Effector memory CD4-positive, alpha-beta T cell (primary cell): ENCODE results near the gene PPP1R1A.

Experiments
- DNase-seq, 3 donors: peaks; one replicate each; pipeline ENCODE4 v3.0.0-alpha.2; 2020
- H3K27ac ChIP-seq: 2 replicates; pipeline ENCODE4 v1.7.0; 2013; ENCODE audit warnings: mild to moderate bottlenecking, low read length, moderate library complexity; ENCODE audit not compliant: insufficient read depth, poor library complexity, severe bottlenecking
- H3K27me3 ChIP-seq: replicated peaks from 2 replicates; pipeline ENCODE4 v1.7.0; 2013; ENCODE audit warnings: mild to moderate bottlenecking, low read length; ENCODE audit not compliant: insufficient read depth, control insufficient read depth, poor library complexity, severe bottlenecking
- H3K36me3 ChIP-seq: 2 replicates; pipeline ENCODE4 v1.7.0; 2013; ENCODE audit warnings: mild to moderate bottlenecking, low read length, moderate library complexity; ENCODE audit not compliant: control insufficient read depth, insufficient read depth
- H3K4me1 ChIP-seq: 2 replicates; pipeline ENCODE4 v1.7.0; 2013; ENCODE audit warnings: low read length, mild to moderate bottlenecking; ENCODE audit not compliant: control insufficient read depth, insufficient read depth, poor library complexity, severe bottlenecking
- H3K4me3 ChIP-seq: 2 replicates; pipeline ENCODE4 v1.7.0; 2013; ENCODE audit warnings: low read length, low read depth, mild to moderate bottlenecking; ENCODE audit not compliant: insufficient read depth, poor library complexity, severe bottlenecking
- H3K9me3 ChIP-seq: 2 replicates; pipeline ENCODE4 v1.7.0; 2013; ENCODE audit warnings: mild to moderate bottlenecking, low read length, moderate library complexity; ENCODE audit not compliant: control insufficient read depth

PPP1R1A gene

DNA sequence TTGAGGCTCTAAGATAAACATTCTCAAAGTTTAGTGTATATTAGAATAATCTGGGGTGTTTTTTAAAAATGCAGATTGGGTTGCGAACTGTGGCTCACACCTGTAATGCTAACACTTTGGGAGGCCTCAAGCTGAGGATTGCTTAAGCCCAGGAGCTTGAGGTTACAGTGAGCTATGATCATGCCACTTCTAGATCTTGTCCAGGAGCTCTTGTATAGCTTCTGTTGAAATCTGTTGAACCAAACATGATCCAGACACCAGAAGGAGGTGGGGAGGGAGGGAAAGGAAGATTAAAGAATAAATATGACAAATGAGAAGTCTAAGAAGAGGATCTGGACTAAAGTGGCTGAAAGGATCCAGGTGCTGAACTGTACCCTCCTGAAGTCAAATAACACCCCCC, 24.7 kb downstream of the PPP1R1A start:
- DNase-seq: no peak
- no peaks in the 10 kb centered on the region for H3K9me3 ChIP-seq
- H3K27me3 ChIP-seq: no peaks in the 10 kb centered on the region
- H3K36me3 ChIP-seq: no peaks in the 10 kb centered on the region
- no peak overlapping the region for H3K27ac ChIP-seq
- H3K4me3 ChIP-seq: no peak overlapping the region
- H3K4me1 ChIP-seq: peaks cover 6% of the 10 kb centered on the region

DNA sequence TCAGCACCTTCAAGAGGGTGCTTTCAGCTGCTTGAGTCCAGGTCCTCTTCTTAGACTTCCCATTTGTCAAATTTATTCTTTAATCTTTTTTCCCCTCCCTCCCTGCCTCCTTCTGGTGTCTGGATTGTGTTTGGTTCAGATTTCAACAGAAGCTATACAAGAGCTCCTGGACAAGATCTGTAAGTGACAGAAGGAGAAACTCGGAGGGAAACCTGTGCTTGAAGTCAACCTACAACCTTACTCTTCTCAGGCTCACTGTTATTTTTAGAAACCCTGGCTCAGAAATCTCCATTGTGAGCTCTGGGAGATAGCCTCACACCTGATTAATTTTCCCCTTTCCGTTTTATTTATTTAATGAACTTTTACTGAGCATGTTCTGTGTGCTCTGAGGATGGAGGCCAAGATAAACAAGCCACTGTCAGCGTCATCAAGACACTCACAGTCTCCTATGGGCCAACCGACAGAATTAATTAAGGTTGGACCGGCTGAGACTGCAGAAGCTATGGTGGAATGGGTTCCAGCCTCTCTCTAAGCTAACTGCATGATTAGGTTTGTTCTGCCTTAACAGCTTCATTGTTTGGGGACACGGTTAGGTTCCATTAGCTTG, 25.6 kb downstream of the PPP1R1A start:
- no peaks in the 10 kb centered on the region for H3K27me3 ChIP-seq
- H3K4me3 ChIP-seq: no peak overlapping the region
- peaks cover 6% of the 10 kb centered on the region for H3K4me1 ChIP-seq
- no peak overlapping the region for H3K27ac ChIP-seq
- no peak for DNase-seq
- no peaks in the 10 kb centered on the region for H3K36me3 ChIP-seq
- H3K9me3 ChIP-seq: no peaks in the 10 kb centered on the region

DNA sequence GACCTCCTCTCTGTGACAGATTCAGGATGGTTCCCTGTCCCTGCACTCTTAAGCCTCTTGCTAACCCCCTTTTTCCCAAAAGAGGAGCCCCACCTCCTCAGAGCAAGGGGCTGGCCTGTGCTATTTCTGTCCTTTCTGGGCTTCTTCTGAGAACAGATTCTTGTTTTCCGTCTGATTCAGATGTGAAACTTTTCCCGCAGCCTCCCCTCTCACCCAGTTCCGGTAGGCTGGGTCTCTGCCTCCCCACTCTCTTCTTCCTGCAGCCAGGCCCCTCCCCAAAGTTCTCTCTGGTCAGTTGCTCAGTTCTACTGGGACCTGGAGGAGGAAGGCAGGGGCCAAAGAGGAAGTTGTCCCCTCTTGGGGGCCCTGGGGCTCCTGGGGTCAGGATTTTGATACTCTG, 27.3 kb downstream of the PPP1R1A start:
- Histone ChIP-seq H3K27ac (no peak overlapping the region), H3K4me3 (peak overlapping the region; percentile 63), H3K9me3 (no peaks in the 10 kb centered on the region), H3K27me3 (no peaks in the 10 kb centered on the region), H3K4me1 (peaks cover 6% of the 10 kb centered on the region), H3K36me3 (no peaks in the 10 kb centered on the region)
- no peak for DNase-seq

DNA sequence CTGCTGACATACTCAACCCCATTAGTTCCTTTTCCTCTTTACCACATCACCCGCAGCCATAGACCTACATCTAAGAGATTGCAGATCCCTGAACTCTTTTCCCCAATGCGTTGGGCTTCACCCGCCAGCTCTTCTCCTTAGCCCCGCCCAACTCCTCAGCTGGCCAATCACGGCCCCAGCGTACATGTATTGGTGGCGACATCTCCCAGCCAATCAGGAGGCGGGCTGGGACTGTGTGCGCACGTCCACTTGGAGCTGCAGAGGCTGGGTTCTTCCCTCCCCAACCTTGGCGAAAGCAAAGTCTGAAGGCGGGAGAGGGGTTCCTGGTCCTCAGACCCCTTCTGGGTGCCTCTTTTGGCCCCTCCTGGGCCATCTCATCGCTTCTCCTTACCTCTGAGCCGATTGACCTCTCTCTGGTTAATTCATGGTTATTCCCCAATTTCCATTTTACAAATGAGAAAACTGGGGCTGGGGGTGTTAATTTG, 28.0 kb downstream of the PPP1R1A start:
- H3K9me3 ChIP-seq: no peaks in the 10 kb centered on the region
- peak; percentile 77 to 86 (median 81) for DNase-seq
- H3K4me1 ChIP-seq: peaks cover 6% of the 10 kb centered on the region
- H3K27me3 ChIP-seq: no peaks in the 10 kb centered on the region
- no peaks in the 10 kb centered on the region for H3K36me3 ChIP-seq
- H3K27ac ChIP-seq: peak overlapping the region; percentile 73
- H3K4me3 ChIP-seq: peak overlapping the region; percentile 63

DNA sequence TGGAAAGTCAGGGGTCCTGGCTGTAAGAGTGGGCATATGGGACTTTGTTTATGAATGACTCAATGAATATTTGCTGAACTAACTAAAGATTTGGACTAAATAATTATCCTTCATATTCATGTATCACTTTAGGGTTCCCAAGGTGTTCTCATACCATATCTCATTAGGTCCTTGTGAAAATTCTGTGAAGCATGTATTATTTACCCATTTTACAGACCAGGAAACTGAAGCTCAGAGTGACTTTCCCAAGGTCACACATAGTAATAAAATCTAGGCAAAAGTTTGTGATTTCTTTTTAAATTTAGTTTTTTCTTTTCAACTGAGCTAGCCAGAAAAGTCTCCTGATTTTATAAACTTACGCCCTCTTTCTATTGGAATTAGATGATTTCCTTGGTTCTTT, 29.7 kb downstream of the PPP1R1A start:
- H3K4me3 ChIP-seq: no peak overlapping the region
- H3K9me3 ChIP-seq: no peaks in the 10 kb centered on the region
- H3K36me3 ChIP-seq: no peaks in the 10 kb centered on the region
- H3K4me1 ChIP-seq: peaks cover 6% of the 10 kb centered on the region
- DNase-seq: no peak
- no peak overlapping the region for H3K27ac ChIP-seq
- H3K27me3 ChIP-seq: no peaks in the 10 kb centered on the region

DNA sequence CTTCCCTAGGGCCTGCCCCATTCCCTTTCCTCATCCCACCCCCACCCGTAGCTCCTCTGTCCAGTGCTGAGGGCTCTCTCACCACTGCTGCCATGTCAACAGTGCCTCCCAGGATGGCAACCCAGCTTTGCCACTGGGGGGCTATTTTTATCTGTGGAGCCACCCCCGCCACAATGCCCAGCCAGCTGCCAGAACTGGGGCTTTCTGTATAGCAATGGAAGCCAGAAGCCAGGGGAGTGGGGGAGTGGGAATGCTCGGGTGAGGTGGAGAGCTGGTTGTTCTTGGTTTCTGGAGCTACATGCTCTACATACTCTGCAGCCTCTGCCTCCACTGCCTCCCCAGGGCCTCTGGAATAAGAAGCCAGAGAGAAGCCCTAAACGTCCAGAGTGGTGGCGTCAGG, 30.1 kb downstream of the PPP1R1A start:
- Histone ChIP-seq H3K4me1 (peaks cover 6% of the 10 kb centered on the region), H3K9me3 (no peaks in the 10 kb centered on the region), H3K4me3 (no peak overlapping the region), H3K36me3 (no peaks in the 10 kb centered on the region), H3K27ac (no peak overlapping the region), H3K27me3 (no peaks in the 10 kb centered on the region)
- DNase-seq: no peak

DNA sequence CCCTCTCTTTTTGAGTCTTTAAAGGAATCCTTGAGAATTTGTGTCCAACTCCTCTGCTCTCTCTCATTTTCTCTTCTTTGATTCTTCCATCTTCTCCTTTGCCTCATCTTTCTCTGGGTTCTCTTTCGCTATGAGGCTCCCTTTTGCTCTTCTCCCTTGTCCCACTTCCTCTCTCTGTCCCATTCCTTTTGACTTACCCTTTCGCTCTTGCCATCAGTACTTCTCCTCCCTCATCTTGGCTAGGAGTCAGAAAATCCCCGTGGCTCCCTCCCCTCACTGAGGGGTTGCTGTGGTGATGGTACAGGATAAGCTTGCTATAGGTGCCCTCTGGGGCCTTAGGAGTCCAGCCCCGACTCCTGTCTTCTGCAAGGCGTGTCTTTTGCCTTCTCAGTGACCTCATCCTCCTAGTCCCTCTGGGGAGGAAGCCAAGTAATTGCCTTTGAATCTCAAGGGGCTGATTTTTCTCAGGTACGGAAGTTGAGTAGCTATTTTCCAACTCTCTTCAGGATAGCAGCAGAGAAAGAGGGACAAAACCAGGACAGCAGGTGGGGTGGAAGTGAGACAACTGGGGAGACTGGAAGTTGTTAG, 32.7 kb downstream of the PPP1R1A start:
- no peak for DNase-seq
- H3K9me3 ChIP-seq: no peaks in the 10 kb centered on the region
- no peak overlapping the region for H3K4me3 ChIP-seq
- peaks cover 4% of the 10 kb centered on the region for H3K4me1 ChIP-seq
- H3K36me3 ChIP-seq: no peaks in the 10 kb centered on the region
- H3K27me3 ChIP-seq: no peaks in the 10 kb centered on the region
- no peak overlapping the region for H3K27ac ChIP-seq

DNA sequence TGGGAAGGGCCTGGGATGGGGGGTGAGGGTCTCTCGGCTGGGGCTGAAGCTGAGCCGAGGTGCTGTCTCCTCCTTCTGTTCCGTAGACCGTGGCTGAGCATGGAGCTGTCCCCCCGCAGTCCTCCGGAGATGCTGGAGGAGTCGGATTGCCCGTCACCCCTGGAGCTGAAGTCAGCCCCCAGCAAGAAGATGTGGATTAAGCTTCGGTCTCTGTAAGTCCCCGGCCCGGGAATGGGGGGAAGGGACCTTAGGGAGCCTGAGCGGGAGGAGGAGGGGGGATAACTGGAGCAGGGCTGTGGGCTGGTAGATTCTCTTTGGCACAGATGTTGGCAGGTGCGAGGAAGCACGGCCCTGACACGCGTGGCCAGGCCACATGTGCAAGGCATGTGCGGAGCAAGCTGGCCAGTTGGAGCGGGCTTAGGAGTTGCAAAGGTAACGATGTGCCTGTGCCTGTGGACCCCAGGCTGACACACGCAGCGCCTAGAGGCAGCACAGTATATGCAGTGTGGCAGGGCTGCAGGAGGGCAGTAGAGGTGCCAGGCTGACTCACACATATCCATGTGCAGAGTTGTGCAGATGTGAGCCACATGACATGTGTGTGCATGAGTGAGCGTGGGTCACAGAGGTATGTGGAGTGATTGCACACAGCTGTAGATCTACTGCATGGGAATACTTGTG, 38.5 kb downstream of the PPP1R1A start:
- no peaks in the 10 kb centered on the region for H3K36me3 ChIP-seq
- H3K27ac ChIP-seq: no peak overlapping the region
- no peak for DNase-seq
- H3K4me3 ChIP-seq: peak overlapping the region; percentile 53
- no peaks in the 10 kb centered on the region for H3K27me3 ChIP-seq
- no peaks in the 10 kb centered on the region for H3K9me3 ChIP-seq
- H3K4me1 ChIP-seq: peaks cover 10% of the 10 kb centered on the region

DNA sequence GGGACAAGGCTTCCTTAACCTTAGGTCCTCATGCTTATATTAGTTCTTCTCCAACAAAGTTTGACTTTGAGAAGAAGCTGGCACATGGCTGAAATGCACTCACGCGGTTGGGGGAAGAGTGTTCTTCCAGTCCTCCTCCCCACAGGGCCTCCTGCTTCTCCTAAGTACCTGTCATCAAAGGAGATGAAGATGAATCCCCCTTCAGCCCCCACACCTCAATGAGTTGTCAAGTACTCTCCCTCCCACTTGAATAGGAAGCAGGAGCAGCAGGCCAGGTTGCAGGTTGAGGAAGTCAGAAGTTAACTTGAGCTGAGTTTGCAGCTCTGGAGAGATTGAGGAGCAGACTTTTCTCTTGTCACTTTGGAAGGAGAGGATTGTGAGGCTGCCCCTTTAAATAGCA, 41.9 kb downstream of the PPP1R1A start:
- DNase-seq: no peak
- Histone ChIP-seq H3K27me3 (no peaks in the 10 kb centered on the region), H3K4me3 (no peak overlapping the region), H3K36me3 (peaks cover 24% of the 10 kb centered on the region), H3K9me3 (no peaks in the 10 kb centered on the region), H3K27ac (no peak overlapping the region), H3K4me1 (peaks cover 10% of the 10 kb centered on the region)

DNA sequence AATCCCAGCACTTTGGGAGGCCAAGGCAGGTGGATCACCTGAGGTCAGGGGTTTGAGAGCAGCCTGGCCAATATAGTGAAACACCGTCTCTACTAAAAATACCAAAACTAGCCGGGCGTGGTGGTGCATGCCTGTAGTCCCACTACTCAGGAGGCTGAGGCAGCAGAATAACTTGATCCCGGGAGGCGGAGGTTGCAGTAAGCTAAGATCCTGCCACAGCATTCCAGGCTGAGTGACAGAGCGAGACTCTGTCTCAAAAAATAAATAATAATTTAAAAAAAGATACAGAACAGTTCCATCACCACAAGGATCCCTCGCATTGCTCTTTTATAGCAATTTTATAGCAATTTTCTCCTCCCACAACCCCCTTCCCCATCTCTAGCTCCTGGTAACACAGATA, 43.7 kb downstream of the PPP1R1A start:
- Histone ChIP-seq H3K4me3 (no peak overlapping the region), H3K27me3 (no peaks in the 10 kb centered on the region), H3K9me3 (no peaks in the 10 kb centered on the region), H3K27ac (no peak overlapping the region), H3K4me1 (peaks cover 6% of the 10 kb centered on the region), H3K36me3 (peaks cover 40% of the 10 kb centered on the region)
- DNase-seq: no peak
